ENCODE results near the gene SLC27A6.

DNA sequence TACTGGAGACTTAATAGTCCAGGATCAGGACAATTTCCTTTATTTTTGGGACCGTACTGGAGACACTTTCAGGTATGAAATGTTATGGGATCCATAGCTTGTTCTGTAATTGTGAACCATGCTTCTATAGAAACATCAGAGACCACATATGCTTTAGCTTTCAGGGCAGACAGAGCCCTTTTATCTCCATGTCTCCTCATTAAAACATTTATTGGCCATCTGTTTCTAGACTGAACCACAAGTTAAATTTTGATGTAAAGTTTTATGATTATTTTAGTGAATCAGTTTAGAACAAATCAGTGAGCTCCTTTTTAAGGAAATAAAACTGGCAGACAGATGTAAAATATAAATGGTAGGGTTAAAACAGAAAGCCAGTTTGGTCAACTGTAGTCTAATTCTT is 62.0 kb downstream of the SLC27A6 start:
- TF ChIP-seq GATA3 (IDR thresholded peaks at IDR 0.05; ENCODE audit: low read depth, low read length), result no peak
- no peak; the same call in 1 of the 2 replicates for TF ChIP-seq GATA2 (IDR thresholded peaks at IDR 0.05; ENCODE audit: low read depth, low read length)

Measured in SH-SY5Y (cell line).